Stimulated activated CD4-positive, alpha-beta T cell treated with anti-CD3 and anti-CD28 coated beads, Interleukin-2, amount 100 ng/mL, for 24 hours (primary cell): Measurements from ENCODE around the gene HAUS3.
"Not testable (repeated sequence)": the region's sequence is repeated elsewhere in the genome, so short reads cannot be mapped to it uniquely, and the experiment has no call there.

Experiments
- DNase-seq, 2 donors: peaks; one replicate each; pipeline ENCODE4 v3.0.0-alpha.2; 2020

Gene HAUS3

DNA sequence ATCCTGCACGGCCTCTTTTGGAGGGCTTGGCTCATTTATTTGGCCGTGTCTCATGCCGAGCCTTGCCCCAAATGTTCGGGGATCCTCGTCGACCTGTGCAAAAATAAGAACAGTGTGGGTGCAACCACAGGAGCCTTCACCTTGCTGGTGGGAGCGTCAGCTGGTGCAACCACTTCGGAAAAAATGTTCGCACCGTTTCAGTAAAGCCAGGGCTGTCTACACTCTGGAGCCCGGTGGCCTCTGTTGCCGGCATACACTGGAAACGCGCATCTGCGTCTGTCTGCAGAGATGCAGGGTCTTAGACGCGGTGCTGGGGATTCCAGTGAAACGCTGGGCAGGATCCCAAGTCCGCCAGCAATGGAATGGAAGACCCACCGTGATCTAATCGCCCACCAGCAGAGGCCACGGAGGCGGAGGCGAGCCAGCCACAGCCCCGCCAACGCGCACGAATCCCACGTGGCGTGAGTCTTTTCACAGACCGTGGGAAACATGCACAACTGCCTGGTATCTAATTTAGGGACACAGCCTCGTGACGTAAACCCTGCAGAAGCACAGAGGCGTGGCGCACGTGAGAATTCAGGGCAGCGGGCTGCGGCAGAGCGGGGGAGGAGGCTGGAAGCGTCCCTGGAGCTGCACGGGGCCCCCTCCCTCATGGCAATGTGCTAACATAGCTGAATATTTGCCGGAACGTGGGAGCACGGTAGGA is 33.8 kb upstream of the HAUS3 start:
- DNase-seq: no peak

DNA sequence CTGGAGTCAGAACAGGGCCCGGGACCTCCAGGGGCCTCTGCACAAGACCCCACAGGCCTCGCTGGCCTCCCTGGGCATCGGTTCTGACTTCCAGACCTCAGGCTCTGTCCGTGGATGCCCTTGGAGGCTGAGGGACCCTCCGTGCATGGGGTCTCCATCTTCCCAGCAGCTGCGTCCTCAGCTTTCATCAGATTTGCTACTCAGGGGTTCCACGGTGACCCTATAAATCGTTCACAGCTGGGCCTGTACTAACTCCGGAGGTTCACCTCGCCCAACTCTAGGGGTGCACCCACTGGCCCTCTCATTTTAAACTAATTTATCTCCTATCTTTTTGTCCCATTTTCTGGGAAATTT is 33.1 kb upstream of the HAUS3 start:
- DNase-seq: not testable (repeated sequence)

DNA sequence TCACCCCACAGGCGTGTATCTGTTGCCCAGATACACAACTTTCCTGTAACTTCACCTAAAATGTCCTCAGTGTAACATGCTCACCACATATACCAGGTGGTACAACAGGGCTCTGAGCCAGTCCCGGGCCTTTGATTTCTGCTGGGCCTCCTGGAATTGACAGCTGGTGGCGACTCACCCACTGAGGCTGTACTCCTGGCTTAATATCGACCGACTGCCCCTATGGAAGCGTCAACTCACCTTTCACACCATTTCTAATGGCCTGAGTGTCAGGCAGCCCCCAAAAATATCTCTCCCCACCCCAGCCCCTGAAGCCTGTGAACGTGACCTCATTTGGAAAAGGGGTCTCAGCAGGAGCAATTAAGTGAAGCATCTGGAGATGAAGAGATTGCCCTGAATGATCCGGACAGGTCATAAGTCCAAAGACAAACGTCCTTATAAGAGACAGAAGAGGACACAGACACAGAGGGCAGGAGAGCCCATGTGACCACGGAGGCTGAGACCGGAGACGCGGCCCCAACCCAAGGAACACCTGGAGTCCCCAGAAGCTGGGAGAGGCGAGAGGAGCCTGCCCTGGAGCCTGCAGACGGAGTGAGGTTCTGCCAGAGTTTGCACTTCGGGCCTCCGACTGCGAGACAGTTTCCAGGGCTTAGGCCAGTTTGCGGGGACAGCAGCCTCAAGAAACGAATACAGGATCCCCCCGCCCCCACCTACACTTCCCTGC is 32.6 kb upstream of the HAUS3 start:
- no peak for DNase-seq

DNA sequence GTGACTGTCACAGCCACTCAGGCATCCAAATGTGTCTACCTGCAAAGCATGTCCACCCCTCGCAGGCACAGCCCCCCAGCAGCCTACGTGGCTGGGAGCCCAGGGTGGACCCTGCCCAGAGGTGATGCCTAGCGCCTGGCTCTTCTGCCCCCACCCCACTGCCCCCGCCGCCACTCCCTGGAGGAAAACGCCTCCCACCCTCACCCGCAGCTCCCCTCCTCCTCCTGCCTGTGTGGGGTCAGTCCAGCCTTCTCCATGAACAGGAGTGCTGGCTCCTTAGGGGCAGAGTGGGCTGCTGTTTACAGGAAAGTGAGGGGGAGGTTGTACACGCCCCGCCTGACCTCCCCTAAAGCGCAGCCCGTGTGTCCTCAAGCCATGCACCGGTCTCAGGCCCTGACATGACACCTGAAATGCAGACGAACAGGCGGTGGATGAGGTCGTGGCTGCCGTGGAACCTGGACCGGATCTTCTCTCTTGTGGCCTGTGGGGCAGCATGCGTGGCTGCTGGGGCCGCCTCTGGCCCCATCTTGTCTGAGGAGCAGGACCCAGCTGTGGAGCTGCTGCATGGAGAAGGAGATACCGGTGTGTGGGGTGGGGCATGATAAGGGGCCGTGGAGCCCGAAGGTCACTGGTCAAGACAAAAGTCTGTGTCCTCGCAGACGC is 31.9 kb upstream of the HAUS3 start:
- DNase-seq: no peak

DNA sequence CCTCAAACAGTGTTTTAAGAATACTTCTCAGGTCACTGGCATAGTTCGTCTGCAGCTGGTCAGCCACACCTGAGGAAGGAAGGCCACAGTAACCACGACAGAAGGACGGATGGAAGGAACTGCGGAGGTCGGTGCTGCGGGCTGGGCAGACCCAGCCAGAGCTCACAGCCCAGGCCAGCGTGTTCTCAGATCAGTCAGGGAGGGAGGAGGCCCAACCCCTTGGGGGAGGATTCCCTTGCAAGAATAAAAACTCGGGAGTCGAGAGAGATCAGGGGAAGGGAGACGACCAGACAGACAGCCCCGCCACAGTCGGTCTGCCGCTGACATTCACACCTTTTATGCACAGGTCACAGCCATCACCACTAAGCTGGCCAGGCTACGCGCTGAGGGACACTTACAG is 31.3 kb upstream of the HAUS3 start:
- DNase-seq: no peak

DNA sequence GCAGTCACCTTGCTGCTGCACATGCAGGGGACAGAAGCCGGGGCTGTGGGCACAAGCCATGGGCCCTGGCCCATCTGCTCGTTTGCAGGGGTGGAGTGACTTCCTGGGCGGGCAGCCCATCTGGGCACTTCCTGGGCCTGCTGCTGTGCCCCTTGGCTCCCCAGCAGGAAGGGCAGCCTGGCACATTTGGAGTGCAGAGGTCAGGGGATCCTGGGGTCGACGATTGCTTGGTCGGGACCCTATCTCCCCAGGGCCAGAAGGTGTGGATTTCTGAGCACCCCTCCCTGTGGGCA is 30.9 kb upstream of the HAUS3 start:
- no peak for DNase-seq

DNA sequence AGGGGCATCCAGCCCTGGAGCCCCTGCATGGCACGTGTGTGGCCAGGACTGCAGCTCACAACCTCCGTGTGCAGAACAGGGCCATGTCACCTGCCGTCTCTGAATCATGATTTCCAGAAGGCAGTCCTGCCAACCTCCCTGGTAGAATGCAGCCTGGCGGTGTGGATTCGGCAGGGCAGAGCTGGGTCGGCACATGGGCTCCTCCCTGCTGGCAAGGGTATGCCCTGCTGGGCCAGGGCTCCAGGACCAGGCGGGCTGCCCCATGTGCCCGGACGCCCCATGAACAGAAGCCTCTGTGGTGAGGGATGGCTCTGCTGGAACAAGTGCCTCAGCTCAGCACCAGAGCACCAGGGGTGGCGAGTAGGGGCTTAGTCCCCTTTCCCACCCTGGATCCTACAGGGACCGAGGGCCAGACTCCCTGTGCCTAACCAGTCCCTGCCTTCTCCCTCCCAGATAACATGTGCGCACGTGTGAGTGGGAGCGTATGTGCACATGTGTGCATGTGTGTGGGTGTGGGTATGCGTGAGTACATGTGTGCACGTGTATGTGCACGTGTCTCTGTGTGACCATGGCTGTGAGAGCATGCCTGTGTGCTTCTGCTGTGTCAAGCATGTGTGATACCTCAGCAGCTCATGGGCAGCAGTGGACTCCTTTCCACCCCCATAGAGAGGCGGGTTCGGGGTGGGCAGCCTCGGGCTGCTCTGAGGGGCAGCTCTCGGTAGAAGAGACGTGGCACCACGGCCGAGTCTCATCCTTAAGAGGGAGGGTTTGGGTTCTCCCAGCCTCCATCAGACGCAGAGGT is 30.3 kb upstream of the HAUS3 start:
- DNase-seq: no peak

DNA sequence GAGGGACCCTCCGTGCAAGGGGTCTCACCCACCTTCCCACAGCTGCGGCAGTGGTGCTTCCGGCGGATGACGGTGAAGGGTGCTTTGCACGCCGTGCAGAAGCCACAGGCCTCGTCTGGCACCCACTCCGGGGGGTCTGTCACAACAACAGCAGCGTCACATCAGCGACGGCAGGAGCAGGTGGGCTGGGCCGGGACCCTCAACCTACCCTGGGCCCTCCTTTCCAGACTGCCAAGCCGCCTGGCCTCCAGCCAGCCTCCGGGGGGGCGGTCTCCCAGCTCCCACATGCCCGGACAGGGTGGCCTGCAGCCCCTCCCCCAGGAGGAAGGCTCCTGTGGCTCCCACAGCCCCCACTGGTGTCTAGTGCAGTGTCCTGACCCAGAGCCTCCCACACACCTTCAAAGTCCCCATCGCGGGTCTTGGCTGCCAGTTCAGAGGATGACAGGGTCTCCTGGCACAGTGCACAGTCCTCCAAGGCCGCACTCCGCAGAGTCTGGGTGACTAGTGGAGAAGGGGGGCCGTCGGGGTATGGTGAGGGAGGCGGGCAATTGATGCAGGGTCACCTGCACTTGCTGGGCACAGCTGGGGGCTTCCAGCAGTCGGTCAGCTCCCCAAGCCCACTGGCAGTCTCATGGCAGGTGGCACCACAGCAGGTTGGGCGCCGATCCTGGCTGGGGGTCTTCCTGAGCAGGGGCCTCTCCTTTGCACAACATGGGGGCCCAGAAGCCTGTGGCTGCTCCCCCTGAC is 29.5 kb upstream of the HAUS3 start:
- no peak for DNase-seq

DNA sequence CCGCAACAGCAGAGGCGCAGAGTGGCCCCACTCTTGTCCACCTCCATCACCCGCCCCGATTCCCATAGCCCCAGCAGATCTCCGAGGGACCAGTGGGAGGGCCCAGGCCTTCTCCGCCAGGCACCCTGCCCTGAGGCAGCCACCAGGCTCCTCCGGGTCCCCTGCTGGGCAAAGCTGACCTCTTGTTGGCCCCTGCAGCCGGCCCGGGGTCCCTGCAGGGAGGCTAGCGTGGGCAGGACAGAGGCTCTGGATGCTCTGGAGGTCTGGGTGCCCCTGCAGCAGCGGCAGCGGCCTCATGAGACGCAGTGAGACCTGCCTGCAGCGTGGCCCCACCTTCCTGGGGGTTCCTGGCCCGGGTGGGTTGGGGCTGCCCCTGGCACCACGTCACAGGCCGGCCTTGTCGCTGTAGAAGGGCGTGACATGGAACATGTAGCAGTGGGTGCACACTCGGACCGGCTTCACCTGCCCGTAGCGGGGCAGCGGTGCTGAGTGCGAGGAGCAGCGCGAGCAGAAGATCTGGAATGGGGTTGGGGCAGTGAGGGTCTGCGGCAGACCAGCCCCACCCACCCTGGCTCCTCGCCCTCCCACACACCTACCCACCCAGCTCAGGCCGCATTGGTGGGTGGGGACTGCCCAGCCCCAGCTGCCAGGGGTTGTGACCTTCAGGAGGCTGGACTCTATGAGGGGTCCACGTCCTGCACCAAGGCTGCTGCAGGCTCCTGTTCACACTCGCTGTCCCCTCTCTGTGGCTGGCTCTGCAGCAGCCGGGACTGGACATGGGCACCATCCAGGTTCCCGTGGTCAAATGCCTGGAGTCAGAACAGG is 28.6 kb upstream of the HAUS3 start:
- DNase-seq: no peak

DNA sequence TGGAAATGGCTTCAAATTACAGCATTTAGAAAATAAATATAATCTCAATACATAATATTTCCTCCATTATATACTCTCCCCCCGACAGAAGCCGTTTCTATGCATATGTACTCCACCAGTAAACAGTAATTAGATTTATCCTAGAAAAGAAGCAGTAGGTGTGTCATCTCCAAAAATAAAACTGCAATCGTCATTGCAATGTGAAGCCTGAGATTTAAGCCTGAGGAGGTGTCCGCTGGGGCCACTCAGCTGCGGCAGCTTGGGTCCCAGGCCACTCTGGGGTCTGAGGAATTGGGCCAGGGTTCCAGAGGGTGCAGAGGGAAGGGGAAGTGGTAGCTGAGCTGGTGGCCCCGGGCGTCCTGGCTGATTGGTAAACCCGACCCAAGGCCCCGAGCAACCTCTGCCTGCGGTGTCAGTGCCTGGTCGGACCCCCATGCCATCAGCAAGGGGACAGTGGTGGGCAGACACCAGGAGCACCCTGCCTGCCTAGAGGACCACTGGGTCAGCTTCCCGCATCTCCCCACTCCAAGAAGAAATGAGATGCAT is 27.8 kb upstream of the HAUS3 start:
- no peak for DNase-seq

DNA sequence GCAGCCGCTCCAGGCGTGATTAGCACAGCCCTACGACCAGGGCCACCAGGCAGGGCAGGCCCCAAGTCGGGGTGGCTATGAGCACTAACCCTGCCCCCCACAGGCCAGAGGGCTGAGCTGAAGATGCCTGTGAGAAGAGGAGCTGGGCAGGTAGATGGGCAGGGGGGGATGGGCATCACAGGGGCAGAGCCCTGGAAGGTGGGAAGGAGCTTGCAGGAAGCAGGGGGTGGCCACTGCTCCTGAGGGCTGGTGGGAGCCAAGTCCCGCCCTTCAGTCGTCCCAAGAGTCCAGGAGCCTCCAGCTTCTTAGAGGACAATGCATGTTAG is 27.2 kb upstream of the HAUS3 start:
- DNase-seq: no peak

DNA sequence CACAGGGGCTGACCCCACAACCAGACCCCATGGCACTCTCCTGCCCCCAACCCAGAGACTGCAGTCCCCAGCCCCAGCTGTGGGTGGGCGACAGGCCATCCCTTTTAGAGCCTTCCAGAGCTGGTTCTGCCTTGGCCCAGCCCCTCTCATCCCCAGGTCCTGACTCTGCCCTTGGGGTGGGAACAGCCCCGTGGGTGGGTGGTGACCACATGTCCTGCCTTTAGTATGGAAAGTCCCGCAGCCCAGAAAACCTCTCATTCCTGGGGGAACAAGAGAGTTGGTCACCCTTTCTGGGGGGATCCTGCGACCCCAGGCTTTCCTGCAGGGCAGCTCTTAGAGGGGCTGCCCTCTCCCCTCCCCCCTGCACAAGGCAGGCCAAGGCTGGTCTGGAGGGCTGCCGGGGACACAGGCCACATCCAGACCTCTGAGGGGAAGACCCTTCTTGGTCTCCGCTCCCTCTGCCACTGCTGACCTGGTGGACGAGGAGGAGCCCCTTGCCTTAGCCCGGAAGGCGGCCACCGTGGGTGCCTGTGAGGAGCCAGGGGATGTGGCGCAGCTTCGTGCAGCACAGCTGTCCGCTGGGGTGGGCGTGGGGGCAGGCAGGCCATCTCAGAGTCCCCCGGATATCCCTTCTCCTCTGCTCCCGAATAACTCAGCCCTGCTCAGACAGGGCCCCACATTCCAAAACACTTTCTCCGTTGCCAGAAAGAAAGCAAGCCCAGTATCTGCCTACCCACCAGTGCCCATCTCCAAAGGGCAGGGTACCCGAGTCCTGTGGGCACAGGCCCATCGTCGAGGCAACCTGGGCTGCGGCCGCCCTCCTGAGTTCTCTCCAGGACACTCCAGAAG is 26.7 kb upstream of the HAUS3 start:
- DNase-seq: no peak

DNA sequence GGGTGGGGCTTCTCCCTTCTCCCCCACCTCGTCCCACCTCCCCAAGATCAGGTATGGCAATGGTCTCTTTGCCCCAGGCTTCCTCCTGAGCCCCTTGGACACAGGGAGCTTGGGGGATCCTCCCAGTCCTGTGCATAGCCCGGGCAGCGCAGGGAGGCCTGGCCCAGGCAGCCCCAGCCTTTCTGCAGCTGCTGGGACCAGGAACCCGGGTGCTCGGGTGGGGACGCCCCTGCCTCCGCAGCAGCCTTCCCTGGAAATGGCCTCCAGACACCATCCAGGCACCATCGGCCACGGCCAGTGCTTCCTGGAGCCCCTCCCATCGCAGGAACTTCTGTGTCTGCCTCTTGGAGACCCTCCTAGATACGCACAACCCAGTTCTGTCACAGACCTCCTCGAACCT is 25.9 kb upstream of the HAUS3 start:
- no peak for DNase-seq

DNA sequence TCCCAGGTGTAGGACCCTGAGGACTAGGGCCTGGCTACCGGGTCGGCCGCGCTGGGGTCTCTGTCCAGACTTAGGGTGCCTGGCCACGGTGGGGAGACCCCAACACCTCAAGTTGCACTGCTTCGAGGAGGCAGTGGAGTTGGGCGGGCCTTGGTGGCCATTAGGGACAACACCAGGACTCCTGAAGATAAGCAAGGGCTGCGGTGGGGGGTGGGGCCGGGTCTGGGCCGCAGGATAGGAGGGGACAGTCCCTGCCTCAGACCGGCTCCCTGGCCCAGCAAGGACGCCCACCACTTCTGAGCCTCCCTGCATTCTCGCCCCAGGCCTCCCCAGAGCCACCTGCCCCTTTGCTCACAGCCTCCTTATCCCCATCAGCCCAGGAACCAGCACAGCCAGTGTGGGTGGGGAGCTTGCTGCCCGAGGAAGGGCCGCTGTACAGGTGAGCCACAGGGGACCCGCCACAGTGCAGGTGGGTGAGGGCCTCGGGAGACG is 25.4 kb upstream of the HAUS3 start:
- no peak for DNase-seq

DNA sequence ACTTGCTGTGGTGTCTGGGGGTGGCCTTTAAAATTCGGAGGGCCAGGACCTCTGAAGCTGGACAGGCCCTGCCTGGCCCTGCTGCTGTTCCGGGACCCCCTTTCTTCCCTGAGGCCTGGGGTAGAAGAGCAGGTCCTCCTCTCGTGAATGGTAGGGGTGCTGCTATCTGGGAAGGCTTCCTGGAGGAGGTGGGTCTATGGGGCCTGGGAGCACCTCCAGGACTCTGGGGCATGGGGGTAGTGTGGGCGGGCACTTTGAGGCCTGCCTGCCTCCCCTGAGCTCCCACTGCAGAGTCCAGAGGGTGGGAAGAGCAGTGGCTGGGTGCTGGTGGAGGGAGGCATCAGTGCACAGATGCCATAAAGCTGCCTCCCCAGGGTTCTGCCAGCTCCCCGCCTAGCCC is 24.9 kb upstream of the HAUS3 start:
- DNase-seq: no peak

DNA sequence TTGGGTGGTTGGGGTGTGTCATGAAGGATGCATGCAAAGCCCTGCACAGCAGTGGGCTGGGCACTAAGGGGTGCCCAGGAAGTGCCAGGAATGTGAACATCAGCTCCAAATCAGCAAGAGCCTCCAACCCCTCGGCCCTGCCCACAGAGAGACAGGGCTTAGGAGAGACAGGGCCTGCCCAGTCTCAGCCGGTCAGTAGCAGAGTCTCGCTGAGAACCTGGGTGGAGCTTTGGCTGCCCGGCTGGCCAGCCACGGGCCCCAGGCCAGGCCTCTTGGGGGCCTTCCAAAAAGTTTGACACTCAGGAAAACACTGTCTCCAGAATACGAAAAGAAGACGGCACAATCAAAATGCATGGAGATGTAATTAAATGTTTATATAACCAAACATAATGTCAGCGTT is 24.3 kb upstream of the HAUS3 start:
- no peak for DNase-seq

DNA sequence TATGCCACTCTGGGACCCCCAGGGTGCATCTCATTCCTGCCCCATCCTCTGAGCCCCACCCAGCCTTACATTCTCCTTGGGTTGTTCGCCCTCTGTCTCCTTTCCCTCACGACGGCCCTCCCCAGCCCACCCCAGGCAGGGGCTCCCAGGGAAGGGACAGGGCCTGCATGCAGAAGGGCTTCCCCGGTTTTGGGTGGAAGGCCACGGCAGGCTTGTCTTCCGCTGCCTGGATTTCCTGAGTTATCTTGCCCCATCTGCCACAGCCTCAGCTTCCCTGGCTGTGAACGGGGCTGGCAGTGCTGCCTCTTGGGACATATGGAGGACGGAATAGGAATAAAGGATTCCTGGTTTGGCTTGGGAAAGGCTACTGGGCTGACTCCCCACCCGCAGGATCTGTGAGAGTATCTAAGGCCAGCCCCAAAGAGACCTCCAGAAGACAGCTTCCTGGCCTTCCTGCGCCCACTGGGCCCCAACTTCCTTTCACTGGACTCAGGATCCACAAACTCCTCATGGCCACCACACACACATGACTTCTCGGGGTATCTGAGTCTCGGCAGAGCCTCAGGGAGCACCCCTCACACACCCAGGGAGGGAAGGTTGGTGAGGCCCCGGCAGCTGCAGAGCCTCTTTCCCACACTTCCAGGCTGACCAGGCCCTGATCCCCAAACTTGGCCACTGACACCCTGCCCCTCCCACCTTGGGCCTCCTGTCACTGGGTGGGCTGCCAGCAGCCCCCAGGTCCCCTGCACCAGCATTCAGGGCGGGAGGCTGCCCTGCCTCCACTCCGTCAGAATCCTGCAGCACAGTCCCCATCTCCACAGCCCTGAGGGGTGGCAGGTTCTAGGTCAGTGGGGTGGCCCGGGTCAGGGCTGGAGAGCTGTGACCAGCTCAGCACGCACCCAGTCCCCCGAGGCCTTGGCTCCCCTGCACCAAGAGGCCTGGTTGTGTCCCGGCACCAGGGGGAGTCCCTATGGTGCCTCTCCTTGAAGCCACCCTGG is 23.5 kb upstream of the HAUS3 start:
- DNase-seq: no peak

DNA sequence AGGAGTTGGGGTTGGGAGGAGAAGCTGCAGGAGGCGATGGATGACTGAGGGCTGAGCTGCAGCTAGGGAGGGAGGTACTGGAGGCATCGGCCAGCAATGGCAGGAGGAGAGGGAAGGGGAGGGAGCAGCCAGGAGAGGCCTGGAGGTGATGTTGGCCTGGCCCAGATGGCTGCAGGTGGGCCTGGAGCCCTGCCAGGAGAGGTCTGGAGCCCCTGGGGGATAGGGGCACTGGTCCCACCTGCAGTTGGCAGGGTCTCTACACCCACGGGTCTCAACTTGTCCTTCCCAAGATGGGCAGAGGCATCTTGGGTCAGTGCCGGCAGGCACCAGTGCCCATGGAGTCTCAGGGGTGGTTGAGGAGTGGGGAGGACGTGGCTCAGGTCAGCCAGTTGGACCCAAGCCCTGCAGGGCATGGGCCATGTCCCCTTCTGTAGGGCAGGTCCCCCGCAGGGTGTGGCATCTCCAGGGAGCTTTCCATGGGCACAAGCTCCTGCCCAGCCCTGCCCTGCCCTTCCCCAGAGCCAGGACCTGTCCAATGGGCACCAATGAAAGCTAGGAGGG is 22.6 kb upstream of the HAUS3 start:
- no peak for DNase-seq

DNA sequence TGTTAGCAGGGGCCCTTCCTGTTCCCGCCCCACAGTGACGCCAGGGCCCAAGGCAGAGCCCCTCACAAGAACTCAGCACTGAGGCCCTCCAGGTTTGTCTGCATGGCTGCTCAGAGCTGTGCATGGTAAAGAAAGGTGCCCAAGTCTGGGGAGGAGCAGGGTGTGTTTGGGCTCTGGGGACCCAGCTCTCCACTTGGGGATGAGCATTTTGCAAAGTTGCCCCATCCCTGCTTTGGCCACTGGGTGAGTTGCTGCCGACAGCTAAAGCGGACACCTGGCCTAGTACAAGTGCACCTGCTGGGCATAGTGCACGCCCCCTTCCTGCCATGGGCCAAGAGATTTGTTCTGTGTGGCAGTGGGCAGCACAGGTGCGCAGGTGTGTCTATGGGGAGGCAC is 22.0 kb upstream of the HAUS3 start:
- DNase-seq: no peak
